GM23248 (cell line): ENCODE data around the gene TNXB. TPM values are rescaled to one million over a fixed set of nuclear protein-coding genes. Genes with fewer than 3 reads are reported as not detected.

Experiments used
- DNase-seq: peaks from one replicate; pipeline ENCODE4 v3.0.0-alpha.2; 2015
- H2AFZ ChIP-seq: fragments of 200-600 bp; sonication (generic); 2 replicates; pipeline ENCODE4 v1.6.1; 2016; ENCODE audit warnings: antibody characterized with exemption
- H3F3A ChIP-seq: fragments of 200-600 bp; sonication (generic); 2 replicates; pipeline ENCODE4 v1.6.1; 2016; ENCODE audit warnings: mild to moderate bottlenecking, antibody characterized with exemption, mixed run types; ENCODE audit not compliant: insufficient read depth
- H3K27ac ChIP-seq: fragments of 200-600 bp; sonication (generic); 2 replicates; pipeline ENCODE4 v1.5.1; 2016; ENCODE audit warnings: mild to moderate bottlenecking
- H3K27me3 ChIP-seq: fragments of 200-600 bp; sonication (generic); replicated peaks from 2 replicates; pipeline ENCODE4 v1.6.1; 2016; ENCODE audit warnings: mild to moderate bottlenecking; ENCODE audit not compliant: insufficient read depth
- H3K36me3 ChIP-seq: fragments of 200-600 bp; sonication (generic); 2 replicates; pipeline ENCODE4 v1.6.1; 2016; ENCODE audit warnings: low read depth, mild to moderate bottlenecking
- H3K4me1 ChIP-seq: fragments of 200-600 bp; sonication (generic); 2 replicates; pipeline ENCODE4 v1.6.1; 2016; ENCODE audit warnings: mild to moderate bottlenecking; ENCODE audit not compliant: insufficient read depth
- H3K4me2 ChIP-seq: fragments of 200-600 bp; sonication (generic); one replicate; pipeline ENCODE4 v1.6.1; 2016; ENCODE audit warnings: mild to moderate bottlenecking; ENCODE audit not compliant: unreplicated experiment
- H3K4me3 ChIP-seq: fragments of 200-600 bp; sonication (generic); 2 replicates; pipeline ENCODE4 v1.5.1; 2016; ENCODE audit warnings: mild to moderate bottlenecking
- H3K79me2 ChIP-seq: fragments of 200-600 bp; sonication (generic); 2 replicates; pipeline ENCODE4 v1.6.1; 2016; ENCODE audit warnings: mild to moderate bottlenecking; ENCODE audit not compliant: insufficient read depth
- H3K9ac ChIP-seq: fragments of 200-600 bp; sonication (generic); 2 replicates; pipeline ENCODE4 v1.6.1; 2016; ENCODE audit warnings: mild to moderate bottlenecking
- H3K9me2 ChIP-seq: fragments of 200-600 bp; sonication (generic); 2 replicates; pipeline ENCODE4 v1.6.1; 2016; ENCODE audit warnings: mixed run types, mild to moderate bottlenecking, moderate library complexity; ENCODE audit not compliant: insufficient read depth
- H3K9me3 ChIP-seq: fragments of 200-600 bp; sonication (generic); one replicate; pipeline ENCODE4 v1.6.1; 2017; ENCODE audit warnings: low read depth
- H4K20me1 ChIP-seq: fragments of 200-600 bp; sonication (generic); 2 replicates; pipeline ENCODE4 v1.6.0; 2016; ENCODE audit not compliant: insufficient read depth
- EZH2 ChIP-seq: fragments of 200-600 bp; sonication (generic); IDR thresholded peaks from 2 replicates; pipeline ENCODE4 v1.6.1; 2018; ENCODE audit warnings: antibody characterized with exemption, mild to moderate bottlenecking; ENCODE audit not compliant: insufficient read depth, poor library complexity, severe bottlenecking
- EZH2phosphoT487 ChIP-seq: fragments of 200-600 bp; sonication (generic); IDR thresholded peaks from 2 replicates; pipeline ENCODE4 v1.6.1; 2018; ENCODE audit warnings: antibody characterized with exemption, moderate library complexity, mild to moderate bottlenecking, low read depth; ENCODE audit not compliant: insufficient read depth
- WGBS, 2 experiments: methylation state at CpG; one replicate each; pipeline ENCODE4 v1.1.6; 2015 to 2017; ENCODE audit warnings: low lambda C conversion rate in 2 of 2, low coverage in 1 of 2; ENCODE audit errors: missing lambda C conversion rate in 2 of 2; 5-methylcytosine and 5-hydroxymethylcytosine counted together
- in situ Hi-C: fragments of 300-500 bp; cut with MboI; formaldehyde crosslinking; loops from 2 replicates; pipeline ENCODE4 v1.15.0; 2020
- polyA plus RNA-seq: library from polyadenylated mRNA; unstranded; fragments of >200 nt; fragmentation: Nextera tagmentation; extraction: Ambion mirVana; gene quantifications from 2 replicates; pipeline ENCODE4 v1.2.1, GENCODE V29; 2016
- total RNA-seq: library from RNA; depleted of rRNA; stranded (reverse); fragments of >200 nt; shearing (Covaris generic); gene quantifications from 2 replicates; pipeline ENCODE4 v1.2.3, GENCODE V29; 2014

TNXB gene
- total and polyA plus RNA-seq, 2 experiments from 2014 or later: 5.2 to 23.8 TPM

DNA sequence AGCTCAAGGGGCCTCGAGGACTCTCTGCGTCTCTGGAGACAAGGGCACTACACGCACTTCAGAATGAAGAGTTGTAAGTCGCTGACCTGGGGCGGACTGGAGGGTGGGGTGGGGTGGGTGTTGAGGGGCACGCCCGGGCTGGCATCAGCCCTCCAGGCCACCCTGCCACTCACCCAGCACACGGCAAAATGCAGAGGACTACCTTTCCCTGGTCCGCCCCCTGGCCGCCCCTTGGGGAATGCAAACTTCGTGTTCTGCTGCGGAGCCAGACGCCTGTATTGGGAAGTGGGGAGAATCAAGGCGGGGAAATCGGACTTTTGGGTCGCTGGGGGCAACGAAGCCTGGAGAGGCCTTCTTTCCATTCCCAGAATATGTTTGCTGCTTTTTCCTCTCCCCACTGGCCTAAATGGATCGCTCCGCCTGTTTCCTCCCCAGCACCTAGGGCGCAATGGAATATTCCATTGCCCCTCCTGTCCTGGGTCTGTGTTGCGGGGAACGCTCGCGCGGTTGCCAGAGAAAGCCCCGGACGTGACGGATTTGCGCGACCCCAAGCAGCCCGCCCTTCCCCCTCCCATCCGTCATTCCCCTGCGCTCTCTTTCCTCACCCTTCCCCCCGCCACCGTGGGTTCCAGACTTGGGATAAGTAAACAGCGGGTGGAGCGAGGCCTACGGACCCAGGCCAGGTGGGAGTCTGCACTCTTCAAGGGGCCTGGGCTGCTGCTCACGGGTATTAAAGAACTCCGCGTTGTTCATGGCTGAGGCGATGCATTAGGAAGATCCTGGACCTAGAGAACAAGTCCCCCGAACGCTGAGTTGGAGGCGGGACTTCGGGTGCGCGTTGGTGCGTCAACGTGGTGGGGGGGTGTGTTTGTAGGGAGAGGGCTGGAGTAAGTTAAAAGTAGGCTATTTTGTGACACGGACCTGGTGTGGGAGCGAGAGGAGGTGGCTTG is 44.7 kb upstream of the TNXB start, which contains the start of gene PPT2:
PPT2 (plus strand) TSS at position 578 of the 950 bp plus-strand sequence. CDS start 454 bp downstream, outside the sequence.
- WGBS, 2 experiments: 1 to 2% methylated on average over 40 to 52 of the region's 52 CpGs
- TF ChIP-seq EZH2phosphoT487: no peak
- no peak for TF ChIP-seq EZH2
- H3K36me3 ChIP-seq: peaks cover 14% of the 10 kb centered on the region; the same call in 1 of the 2 replicates
- in situ Hi-C loops: no loop called here
- H3K27me3 ChIP-seq: no peaks in the 10 kb centered on the region
- peak within 1 kb of the TSS; percentile 91 for H3K27ac ChIP-seq
- peak within 1 kb of the TSS; percentile 97 for H2AFZ ChIP-seq
- H3K9ac ChIP-seq: peak within 1 kb of the TSS; percentile 91
- no peaks in the 10 kb centered on the region for H3K9me3 ChIP-seq
- H4K20me1 ChIP-seq: no peaks in the 10 kb centered on the region
- peak; percentile 93 for DNase-seq
- H3F3A ChIP-seq: peaks cover 9% of the 10 kb centered on the region; the same call in 1 of the 2 replicates
- H3K9me2 ChIP-seq: no peaks in the 10 kb centered on the region
- peak within 1 kb of the TSS; percentile 94 for H3K4me3 ChIP-seq
- peak within 1 kb of the TSS; percentile 93 for H3K4me2 ChIP-seq
- H3K79me2 ChIP-seq: peaks cover 28% of the 10 kb centered on the region
- H3K4me1 ChIP-seq: peaks cover 20% of the 10 kb centered on the region

DNA sequence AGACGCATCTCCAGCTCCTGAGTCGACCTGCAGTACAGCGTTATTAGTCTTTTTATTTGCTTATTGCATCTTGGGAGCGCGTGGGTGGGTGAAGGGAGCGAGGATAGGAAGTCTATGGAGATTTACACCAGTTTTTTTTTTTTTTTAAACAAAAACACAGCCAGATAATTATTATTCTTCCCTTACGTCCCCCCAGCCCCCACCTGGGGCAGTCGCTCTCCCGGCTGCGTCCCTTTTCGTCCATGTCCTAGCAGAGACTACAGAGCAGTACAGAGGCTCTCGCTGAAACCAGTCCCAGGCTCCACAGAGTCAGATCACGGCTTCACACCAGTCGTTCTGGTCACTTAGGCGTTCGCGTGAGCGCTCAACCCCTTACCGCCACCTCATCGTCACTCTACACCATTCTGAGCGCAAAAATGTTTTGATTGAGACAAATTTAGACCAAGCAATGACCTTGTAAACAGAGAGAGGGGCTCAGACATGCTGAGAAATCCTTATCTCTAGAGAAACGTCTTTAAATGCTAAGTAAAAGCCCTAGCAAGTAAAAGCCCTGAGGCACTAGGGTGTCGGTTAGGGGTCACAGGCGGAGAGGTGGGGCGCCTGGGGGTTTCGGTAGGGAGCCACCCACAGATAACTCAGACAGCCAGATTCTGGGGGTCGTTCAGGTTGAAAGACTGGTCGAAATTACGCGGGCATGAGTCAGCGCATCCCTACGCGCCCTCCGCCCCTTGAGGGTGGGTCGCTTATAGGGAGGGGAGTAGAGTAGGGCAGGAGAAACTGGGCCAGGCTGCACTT is 43.8 kb upstream of the TNXB start:
- H3F3A ChIP-seq: peaks cover 9% of the 10 kb centered on the region; the same call in 1 of the 2 replicates
- no peaks in the 10 kb centered on the region for H3K27me3 ChIP-seq
- no peak for TF ChIP-seq EZH2phosphoT487
- no peak for TF ChIP-seq EZH2
- 7 to 10% methylated on average over 35 of the region's 35 CpGs for WGBS, 2 experiments
- H3K9me3 ChIP-seq: no peaks in the 10 kb centered on the region
- H3K4me2 ChIP-seq: peak overlapping the region; percentile 93
- H2AFZ ChIP-seq: peak overlapping the region; percentile 97
- peaks cover 20% of the 10 kb centered on the region for H3K4me1 ChIP-seq
- peaks cover 9% of the 10 kb centered on the region; the same call in 1 of the 2 replicates for H3K36me3 ChIP-seq
- no peaks in the 10 kb centered on the region for H3K9me2 ChIP-seq
- H3K79me2 ChIP-seq: peaks cover 28% of the 10 kb centered on the region
- in situ Hi-C loops: no loop called here
- H3K27ac ChIP-seq: peak overlapping the region; percentile 91
- H3K4me3 ChIP-seq: peak overlapping the region; percentile 94
- H4K20me1 ChIP-seq: no peaks in the 10 kb centered on the region
- peak overlapping the region; percentile 91 for H3K9ac ChIP-seq
- DNase-seq: peak; percentile 77

DNA sequence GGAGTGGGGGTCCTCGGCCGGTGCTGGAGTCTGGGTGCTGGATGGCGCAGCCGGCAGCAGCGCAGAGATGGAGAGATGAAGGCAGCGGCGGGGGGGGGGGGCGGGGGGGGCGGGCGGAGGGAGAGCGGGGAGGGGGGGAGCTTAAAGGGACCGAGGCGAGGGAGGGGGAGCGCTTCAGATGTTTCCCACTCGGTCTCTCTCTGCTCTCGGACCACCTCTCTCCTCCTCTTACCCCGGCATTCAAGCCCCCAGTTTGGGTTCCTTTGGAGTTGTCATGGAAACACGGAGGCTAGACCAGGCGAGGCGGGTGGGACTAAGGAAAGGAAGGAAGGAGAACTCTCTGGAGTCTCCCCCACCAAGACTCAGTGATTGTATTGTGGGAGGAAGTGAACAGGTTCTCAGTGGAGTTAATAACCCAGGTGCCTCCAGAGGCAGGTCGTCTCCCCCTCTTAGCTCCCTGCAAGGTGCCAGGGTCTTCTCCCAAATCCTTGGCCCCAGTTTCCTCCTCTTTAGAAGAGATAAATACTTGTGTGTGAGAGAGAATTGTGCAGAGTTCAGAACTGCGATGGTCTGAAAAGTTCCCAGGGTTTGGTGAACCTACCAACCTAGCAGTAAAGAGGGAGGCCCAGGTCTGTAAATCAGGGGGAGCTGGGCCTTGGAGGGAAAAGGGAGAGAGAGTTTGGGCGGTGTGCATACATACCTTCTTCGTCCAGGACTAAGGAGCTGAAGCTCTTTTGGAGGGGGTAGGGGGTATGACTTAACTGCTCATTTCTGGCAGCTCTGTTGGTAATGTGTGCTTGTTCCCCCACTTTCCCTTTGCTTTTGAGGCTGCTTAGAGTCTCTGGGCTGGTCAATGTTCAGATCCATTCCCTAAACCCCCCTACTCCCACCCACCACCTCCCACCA is 43.0 kb upstream of the TNXB start, which contains the start of gene PRRT1:
PRRT1 (minus strand) TSS at position 77 of the 906 bp plus-strand sequence. CDS start 112 bp downstream, outside the sequence.
- H3F3A ChIP-seq: peaks cover 9% of the 10 kb centered on the region; the same call in 1 of the 2 replicates
- WGBS, 2 experiments: 4 to 16% methylated on average over 5 to 20 of the region's 24 CpGs
- peak within 1 kb of the TSS; percentile 91 for H3K27ac ChIP-seq
- peak within 1 kb of the TSS; percentile 94 for H3K4me3 ChIP-seq
- H2AFZ ChIP-seq: peak within 1 kb of the TSS; percentile 97
- H3K9ac ChIP-seq: peak within 1 kb of the TSS; percentile 91
- H3K4me1 ChIP-seq: peaks cover 20% of the 10 kb centered on the region
- H4K20me1 ChIP-seq: no peaks in the 10 kb centered on the region
- peak within 1 kb of the TSS; percentile 93 for H3K4me2 ChIP-seq
- H3K36me3 ChIP-seq: peaks cover 4% of the 10 kb centered on the region; the same call in 1 of the 2 replicates
- no peaks in the 10 kb centered on the region for H3K9me2 ChIP-seq
- H3K79me2 ChIP-seq: peaks cover 28% of the 10 kb centered on the region
- no peaks in the 10 kb centered on the region for H3K27me3 ChIP-seq
- no peaks in the 10 kb centered on the region for H3K9me3 ChIP-seq
- TF ChIP-seq EZH2 (no peak), EZH2phosphoT487 (no peak)
- in situ Hi-C loops: no loop called here
- DNase-seq: peak; percentile 45
